ENCODE data around the gene YES1. TPM values are rescaled to one million over a fixed set of nuclear protein-coding genes. Genes with fewer than 3 reads are reported as not detected.

Gene YES1
- total and polyA plus RNA-seq, 2 of the 8 experiments (the other 6 are each of a cell fraction or from before 2014, with no cell fraction given) = 14.8 to 94.3 TPM

- H3K23me2 ChIP-seq (ENCODE audit: low read depth, low read length) = no peaks in the 10 kb centered on the region
- no peak overlapping the region for H3K9ac ChIP-seq (replicated peaks in 1 of 4; ENCODE audit: extremely low read depth in 1 of 4, low read depth in 3 of 4, low read length in 3 of 4)
- no peak overlapping the region for H3K27ac ChIP-seq (ENCODE audit: low read depth, low read length)
- no peak overlapping the region for H2BK120ac ChIP-seq (replicated peaks; ENCODE audit: low read depth, low read length)
- DNase-seq (ENCODE audit: low read depth in 1 of 2, low spot score in 2 of 2) (no peak), FAIRE-seq (no peak)
- H2BK20ac ChIP-seq (ENCODE audit: low read length) = no peak overlapping the region
- no peak overlapping the region for H3K4me2 ChIP-seq (ENCODE audit: insufficient read depth in 1 of 2, low read depth in 2 of 2, low read length in 2 of 2)
- H3K4me1 ChIP-seq (replicated peaks in 1 of 4; ENCODE audit: control insufficient read depth in 3 of 4, insufficient read depth in 4 of 4, low read length in 3 of 4) = peaks cover 0 to 6% (median 2%) of the 10 kb centered on the region in 4 experiments; a peak in 3 of 7 replicates
- no peak overlapping the region for H2AFZ ChIP-seq (ENCODE audit: low read length)
- no peak overlapping the region for H3K56ac ChIP-seq (replicated peaks; ENCODE audit: insufficient read length, low read depth, low read length)
- no peaks in the 10 kb centered on the region for H3K79me1 ChIP-seq (ENCODE audit: low read depth, low read length)
- no peak overlapping the region for H2BK12ac ChIP-seq (ENCODE audit: low read depth, low read length)
- H3K4ac ChIP-seq (replicated peaks; ENCODE audit: insufficient read length, low read depth, low read length) = no peak overlapping the region
- no peak overlapping the region for H3K4me3 ChIP-seq (ENCODE audit: extremely low read depth in 1 of 4, insufficient read depth in 2 of 4, low read depth in 3 of 4, low read length in 4 of 4)
- H2AK5ac ChIP-seq (ENCODE audit: low read depth, low read length) = no peak overlapping the region
- peaks cover 5 to 22% (median 17%) of the 10 kb centered on the region in 4 experiments for H3K27me3 ChIP-seq (replicated peaks in 1 of 4; ENCODE audit: control insufficient read depth in 3 of 4, extremely low read depth in 1 of 4, insufficient read depth in 3 of 4, low read length in 3 of 4)
- no peaks in the 10 kb centered on the region for H3K9me3 ChIP-seq (ENCODE audit: insufficient read depth in 2 of 2, low read depth in 1 of 2, low read length in 1 of 2)
- no peak overlapping the region for H2BK5ac ChIP-seq (ENCODE audit: low read depth, low read length)
- TF ChIP-seq ASH2L (IDR thresholded peaks at IDR 0.05; ENCODE audit: low read length) (no peak), SIX5 (IDR thresholded peaks at IDR 0.05; ENCODE audit: low read depth, low read length) (no peak), SIN3A (conservative IDR thresholded peaks at IDR 0.05 in 1 of 2, IDR thresholded peaks at IDR 0.05 in 1 of 2; ENCODE audit: low read depth in 1 of 2, low read length in 2 of 2) (no peak), CREB1 (IDR thresholded peaks at IDR 0.05) (no peak), SUZ12 (IDR thresholded peaks at IDR 0.05; ENCODE audit: low read length) (no peak), CBX5 (IDR thresholded peaks at IDR 0.05; ENCODE audit: low read depth, low read length) (no peak), USF2 (IDR thresholded peaks at IDR 0.05; ENCODE audit: low read length) (no peak), POLR2AphosphoS5 (IDR thresholded peaks at IDR 0.05; ENCODE audit: low read depth, low read length) (no peak), NRF1 (IDR thresholded peaks at IDR 0.05; ENCODE audit: low read depth, low read length) (no peak), GABPA (IDR thresholded peaks at IDR 0.05; ENCODE audit: borderline replicate concordance, insufficient read depth, low read length) (no peak), KDM5A (IDR thresholded peaks at IDR 0.05; ENCODE audit: low read length) (no peak), KDM4A (IDR thresholded peaks at IDR 0.05; ENCODE audit: low read depth, low read length, severe bottlenecking) (no peak), TAF1 (IDR thresholded peaks at IDR 0.05; ENCODE audit: low read depth, low read length) (no peak)
- H4K91ac ChIP-seq (replicated peaks; ENCODE audit: insufficient read length, low read length) = no peak overlapping the region
- no peak overlapping the region for H3K14ac ChIP-seq (ENCODE audit: insufficient read length)
- POLR2A ChIA-PET (ENCODE audit: partially characterized antibody) = interaction anchor here (1.2 to 1.6 kb wide), 2 partner anchors 21 to 121 kb away, joined by 3 to 4 read pairs; no protein-coding TSS in a partner anchor
- no peak overlapping the region for H3K23ac ChIP-seq (ENCODE audit: insufficient read length)
- CTCF ChIA-PET (ENCODE audit: partially characterized antibody) = interaction anchor here (0.7 to 6.9 kb wide), 10 partner anchors 9 to 208 kb away, joined by 3 to 110 read pairs (median 4); partner anchors contain the start of gene ENOSF1
- H3K18ac ChIP-seq (ENCODE audit: extremely low read depth, low read length) = no peak overlapping the region
- H4K5ac ChIP-seq (ENCODE audit: insufficient read length, low read depth, low read length) = no peak overlapping the region
- 93% methylated on average over 8 of the region's 8 CpGs; no CpG with 5 or more reads in 1 of the 2 experiments for WGBS, 2 experiments (ENCODE audit: extremely low coverage in 1 of 2, insufficient coverage in 1 of 2, insufficient read length in 1 of 2, insufficient replicate concordance in 2 of 2, low coverage in 1 of 2, low lambda C conversion rate in 2 of 2, missing lambda C conversion rate in 1 of 2)
- peaks cover 0 to 2% of the 10 kb centered on the region in 2 experiments for H4K20me1 ChIP-seq (replicated peaks in 1 of 2; ENCODE audit: control insufficient read depth in 1 of 2, insufficient read depth in 2 of 2, low read length in 2 of 2)
- no peaks in the 10 kb centered on the region for H3K79me2 ChIP-seq (ENCODE audit: control insufficient read depth in 1 of 2, insufficient read depth in 2 of 2, low read length in 2 of 2)
- no peak overlapping the region for H2BK15ac ChIP-seq (ENCODE audit: low read length)
- H3K36me3 ChIP-seq (ENCODE audit: control insufficient read depth in 2 of 4, insufficient read depth in 4 of 4, low read length in 3 of 4) = no peaks in the 10 kb centered on the region
- H4K8ac ChIP-seq (ENCODE audit: extremely low read depth, insufficient read depth, low read length) = no peak overlapping the region
Observed at GRCh38 chr18:834082-834720, 22.2 kb upstream of the YES1 start.
